HepG2 (cell line): Measurements from ENCODE around the gene ZNRD2. TPM values are rescaled to one million over a fixed set of nuclear protein-coding genes. Genes with fewer than 3 reads are reported as not detected.

ENCODE experiments used
- AHR ChIP-seq: IDR thresholded peaks from 2 replicates; pipeline ENCODE4 v1.6.1; 2018; ENCODE audit warnings: missing genetic modification reagents, missing compliant biosample characterization
- NRL ChIP-seq: sonication (generic); formaldehyde crosslinking; IDR thresholded peaks from 2 replicates; pipeline ENCODE4 v1.5.0; 2020; ENCODE audit warnings: missing genetic modification reagents, mild to moderate bottlenecking, moderate library complexity, borderline replicate concordance
- PAX8 ChIP-seq: sonication (generic); formaldehyde crosslinking; IDR thresholded peaks from 2 replicates; pipeline ENCODE4 v1.8.0; 2022; ENCODE audit warnings: mild to moderate bottlenecking, missing genetic modification reagents, borderline replicate concordance
- PCBP2 ChIP-seq: fragments of 200-400 bp; formaldehyde crosslinking; optimal IDR thresholded peaks from 2 replicates; pipeline ENCODE3; 2018; ENCODE audit warnings: low read length, low read depth; ENCODE audit not compliant: poor library complexity, severe bottlenecking
- POLR2AphosphoS5 ChIP-seq: IDR thresholded peaks from 2 replicates; pipeline ENCODE4 v1.6.1; 2012; ENCODE audit warnings: low read depth, low read length
- SOX5 ChIP-seq: IDR thresholded peaks from 2 replicates; pipeline ENCODE4 v1.6.1; 2016; ENCODE audit warnings: borderline replicate concordance
- THAP11 ChIP-seq: IDR thresholded peaks from 2 replicates; pipeline ENCODE4 v1.6.1; 2016; ENCODE audit warnings: missing biosample characterization, missing genetic modification reagents
- ZBTB26 ChIP-seq: IDR thresholded peaks from 2 replicates; pipeline ENCODE4 v1.6.1; 2016; ENCODE audit warnings: missing compliant biosample characterization, missing genetic modification reagents, borderline replicate concordance
- ZFP62 ChIP-seq: sonication (generic); formaldehyde crosslinking; IDR thresholded peaks from 2 replicates; pipeline ENCODE4 v1.4.0; 2020; ENCODE audit warnings: missing genetic modification reagents
- ZFX ChIP-seq: sonication (generic); formaldehyde crosslinking; IDR thresholded peaks from 2 replicates; pipeline ENCODE4 v1.4.0; 2020; ENCODE audit warnings: mild to moderate bottlenecking, low read depth, missing genetic modification reagents, moderate library complexity
- ZNF142 ChIP-seq: sonication (generic); formaldehyde crosslinking; IDR thresholded peaks from 2 replicates; pipeline ENCODE4 v1.4.0; 2020; ENCODE audit warnings: missing genetic modification reagents
- ZNF230 ChIP-seq: sonication (generic); formaldehyde crosslinking; IDR thresholded peaks from 2 replicates; pipeline ENCODE4 v1.4.0; 2020; ENCODE audit warnings: mild to moderate bottlenecking, missing genetic modification reagents
- ZNF414 ChIP-seq: sonication (generic); formaldehyde crosslinking; IDR thresholded peaks from 2 replicates; pipeline ENCODE4 v1.5.0; 2020; ENCODE audit warnings: missing genetic modification reagents
- ZNF850 ChIP-seq: sonication (generic); formaldehyde crosslinking; conservative IDR thresholded peaks from 2 replicates; pipeline ENCODE4 v1.9.0; 2021; ENCODE audit warnings: mild to moderate bottlenecking, missing genetic modification reagents
- ZSCAN21 ChIP-seq: sonication (generic); formaldehyde crosslinking; IDR thresholded peaks from 2 replicates; pipeline ENCODE4 v1.8.0; 2022; ENCODE audit warnings: mild to moderate bottlenecking, missing genetic modification reagents, moderate library complexity, borderline replicate concordance
- polyA plus RNA-seq, 8 experiments: library from polyadenylated mRNA; depleted of rRNA in 3 of 8; stranded (reverse) in 7 of 8; unstranded in 1 of 8; fragments of >200 nt; fragmentation: Illumina TruSeq in 4 of 8; extraction: Trizol in 4 of 8; gene quantifications; 2 replicates each; pipeline versions ENCODE4 v1.2.1 to v1.2.3, GENCODE V29; 2011 to 2016; ENCODE audit warnings: low read depth in 4 of 8, missing spikeins in 1 of 8, mixed read lengths in 1 of 8; ENCODE audit not compliant: insufficient read depth in 1 of 8
- total RNA-seq, 5 experiments: library from RNA; depleted of rRNA; stranded (reverse); fragments of >200 nt; fragmentation: Illumina TruSeq; extraction: Trizol; gene quantifications; 2 replicates each; pipeline ENCODE4 v1.2.3, GENCODE V29; 2016; ENCODE audit warnings: low read depth in 1 of 5
- TF ChIP-seq, protein P1 (sequence below): IDR thresholded peaks from 2 replicates; pipeline ENCODE4 v1.6.1; 2016
- TF ChIP-seq, protein P2 (sequence below): sonication (generic); formaldehyde crosslinking; conservative IDR thresholded peaks from 2 replicates; pipeline ENCODE4 v1.8.0; 2022; ENCODE audit warnings: mild to moderate bottlenecking, moderate library complexity, missing genetic modification reagents

The ZNRD2 gene
- total and polyA plus RNA-seq, 2 of the 13 experiments (the other 11 are each of a cell fraction or from before 2014, with no cell fraction given), result 29.2 to 34.0 TPM

- TF ChIP-seq, protein P1, sequence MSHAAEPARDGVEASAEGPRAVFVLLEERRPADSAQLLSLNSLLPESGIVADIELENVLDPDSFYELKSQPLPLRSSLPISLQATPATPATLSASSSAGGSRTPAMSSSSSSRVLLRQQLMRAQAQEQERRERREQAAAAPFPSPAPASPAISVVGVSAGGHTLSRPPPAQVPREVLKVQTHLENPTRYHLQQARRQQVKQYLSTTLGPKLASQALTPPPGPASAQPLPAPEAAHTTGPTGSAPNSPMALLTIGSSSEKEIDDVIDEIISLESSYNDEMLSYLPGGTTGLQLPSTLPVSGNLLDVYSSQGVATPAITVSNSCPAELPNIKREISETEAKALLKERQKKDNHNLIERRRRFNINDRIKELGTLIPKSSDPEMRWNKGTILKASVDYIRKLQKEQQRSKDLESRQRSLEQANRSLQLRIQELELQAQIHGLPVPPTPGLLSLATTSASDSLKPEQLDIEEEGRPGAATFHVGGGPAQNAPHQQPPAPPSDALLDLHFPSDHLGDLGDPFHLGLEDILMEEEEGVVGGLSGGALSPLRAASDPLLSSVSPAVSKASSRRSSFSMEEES (CRISPR knock-in tag), result peak; percentile 28; the same call in 1 of the 2 replicates
- no peak for TF ChIP-seq ZFP62 (CRISPR knock-in tag)
- peak; percentile 88 for TF ChIP-seq ZFX (CRISPR knock-in tag)
- peak; percentile 44; the same call in 1 of the 2 replicates for TF ChIP-seq THAP11 (CRISPR knock-in tag)
- peak; percentile 21; the same call in 1 of the 2 replicates for TF ChIP-seq AHR (CRISPR knock-in tag)
- peak; percentile 23; the same call in 1 of the 2 replicates for TF ChIP-seq SOX5 (CRISPR knock-in tag)
- TF ChIP-seq ZNF414 (CRISPR knock-in tag), result no peak
- no peak; the same call in 1 of the 2 replicates for TF ChIP-seq ZBTB26
- peak; percentile 66 for TF ChIP-seq POLR2AphosphoS5
- TF ChIP-seq ZNF142 (CRISPR knock-in tag), result no peak
- TF ChIP-seq, protein P2, sequence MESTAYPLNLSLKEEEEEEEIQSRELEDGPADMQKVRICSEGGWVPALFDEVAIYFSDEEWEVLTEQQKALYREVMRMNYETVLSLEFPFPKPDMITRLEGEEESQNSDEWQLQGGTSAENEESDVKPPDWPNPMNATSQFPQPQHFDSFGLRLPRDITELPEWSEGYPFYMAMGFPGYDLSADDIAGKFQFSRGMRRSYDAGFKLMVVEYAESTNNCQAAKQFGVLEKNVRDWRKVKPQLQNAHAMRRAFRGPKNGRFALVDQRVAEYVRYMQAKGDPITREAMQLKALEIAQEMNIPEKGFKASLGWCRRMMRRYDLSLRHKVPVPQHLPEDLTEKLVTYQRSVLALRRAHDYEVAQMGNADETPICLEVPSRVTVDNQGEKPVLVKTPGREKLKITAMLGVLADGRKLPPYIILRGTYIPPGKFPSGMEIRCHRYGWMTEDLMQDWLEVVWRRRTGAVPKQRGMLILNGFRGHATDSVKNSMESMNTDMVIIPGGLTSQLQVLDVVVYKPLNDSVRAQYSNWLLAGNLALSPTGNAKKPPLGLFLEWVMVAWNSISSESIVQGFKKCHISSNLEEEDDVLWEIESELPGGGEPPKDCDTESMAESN, result peak; percentile 58
- TF ChIP-seq ZNF850, result no peak
- TF ChIP-seq PAX8 (CRISPR knock-in tag), result 0 out of 2 replicates have a peak, but pooled peaks have one; percentile 37
- no peak for TF ChIP-seq PCBP2
- 0 out of 2 replicates have a peak, but pooled peaks have one; percentile 56 for TF ChIP-seq NRL
- TF ChIP-seq ZSCAN21 (CRISPR knock-in tag), result 0 out of 2 replicates have a peak, but pooled peaks have one; percentile 51
- peak; percentile 31; the same call in 1 of the 2 replicates for TF ChIP-seq ZNF230 (CRISPR knock-in tag)
Observed at GRCh38 chr11:65557280-65558001, 12.8 kb upstream of the ZNRD2 start (continued).
